MM.1S (cell line): ENCODE measurements around the gene PPP1R3G.

ENCODE experiments used
- DNase-seq: peaks from one replicate; pipeline ENCODE4 v3.0.0-alpha.2; 2015
- H2AFZ ChIP-seq: fragments of 300-600 bp; sonication (generic); 2 replicates; pipeline ENCODE4 v1.6.0; 2016; ENCODE audit warnings: antibody characterized with exemption, low read length
- H3F3A ChIP-seq: fragments of 300-600 bp; sonication (generic); 2 replicates; pipeline ENCODE4 v1.6.1; 2016; ENCODE audit warnings: mild to moderate bottlenecking, antibody characterized with exemption, low read length, moderate library complexity, mixed read lengths; ENCODE audit not compliant: insufficient read depth
- H3K27ac ChIP-seq: fragments of 300-600 bp; sonication (generic); 2 replicates; pipeline ENCODE4 v1.5.1; 2016; ENCODE audit warnings: mild to moderate bottlenecking, low read length
- H3K27me3 ChIP-seq: fragments of 300-600 bp; sonication (generic); replicated peaks from 2 replicates; pipeline ENCODE4 v1.6.0; 2016; ENCODE audit warnings: low read length; ENCODE audit not compliant: insufficient read depth
- H3K36me3 ChIP-seq: fragments of 300-600 bp; sonication (generic); replicated peaks from 2 replicates; pipeline ENCODE4 v1.6.1; 2016; ENCODE audit warnings: mild to moderate bottlenecking, low read length, mixed read lengths; ENCODE audit not compliant: insufficient read depth
- H3K4me1 ChIP-seq: fragments of 300-600 bp; sonication (generic); 2 replicates; pipeline ENCODE4 v1.6.1; 2016; ENCODE audit warnings: low read length, mixed read lengths
- H3K4me2 ChIP-seq: fragments of 300-600 bp; sonication (generic); 2 replicates; pipeline ENCODE4 v1.6.0; 2016; ENCODE audit warnings: low read depth, low read length
- H3K4me3 ChIP-seq: fragments of 300-600 bp; sonication (generic); 2 replicates; pipeline ENCODE4 v1.5.1; 2016; ENCODE audit warnings: low read length, mixed read lengths
- H3K79me2 ChIP-seq: fragments of 300-600 bp; sonication (generic); 2 replicates; pipeline ENCODE4 v1.6.1; 2016; ENCODE audit warnings: mixed run types, low read length, mixed read lengths
- H3K9ac ChIP-seq: fragments of 300-600 bp; sonication (generic); 2 replicates; pipeline ENCODE4 v1.6.1; 2016; ENCODE audit warnings: low read length, mixed read lengths
- H3K9me2 ChIP-seq: fragments of 300-600 bp; sonication (generic); replicated peaks from 2 replicates; pipeline ENCODE4 v1.6.1; 2016; ENCODE audit warnings: mild to moderate bottlenecking, low read length, mixed read lengths; ENCODE audit not compliant: insufficient read depth
- H3K9me3 ChIP-seq: fragments of 300-600 bp; sonication (generic); replicated peaks from 2 replicates; pipeline ENCODE4 v1.6.1; 2016; ENCODE audit warnings: mild to moderate bottlenecking, low read length, mixed read lengths; ENCODE audit not compliant: insufficient read depth
- H4K20me1 ChIP-seq: fragments of 300-600 bp; sonication (generic); 2 replicates; pipeline ENCODE4 v1.6.1; 2016; ENCODE audit warnings: mild to moderate bottlenecking, low read length, moderate library complexity, mixed read lengths; ENCODE audit not compliant: insufficient read depth
- CTCF ChIP-seq: fragments of 300-600 bp; sonication (generic); IDR thresholded peaks from 2 replicates; pipeline ENCODE4 v1.5.1; 2016; ENCODE audit warnings: antibody characterized with exemption, low read length, mixed read lengths
- EZH2 ChIP-seq: fragments of 300-600 bp; sonication (generic); optimal IDR thresholded peaks from 2 replicates; pipeline ENCODE3; 2017; ENCODE audit warnings: low read depth, mild to moderate bottlenecking, antibody characterized with exemption, low read length, mixed read lengths
- EZH2phosphoT487 ChIP-seq: fragments of 300-600 bp; sonication (generic); IDR thresholded peaks from 2 replicates; pipeline ENCODE4 v1.6.1; 2018; ENCODE audit warnings: antibody characterized with exemption, low read length

Gene PPP1R3G

GRCh38 chr6:5078121-5078669 is 6.9 kb upstream of the PPP1R3G start:
- Histone ChIP-seq H3K27ac (no peak overlapping the region), H3K9me3 (no peaks in the 10 kb centered on the region), H3K79me2 (0 out of 2 replicates have a peak, but pooled peaks cover 6% of the 10 kb centered on the region), H3K27me3 (no peaks in the 10 kb centered on the region), H3K9ac (no peak overlapping the region), H3K9me2 (no peaks in the 10 kb centered on the region), H3K4me1 (no peaks in the 10 kb centered on the region), H3F3A (no peaks in the 10 kb centered on the region), H3K4me2 (no peak overlapping the region), H3K36me3 (no peaks in the 10 kb centered on the region), H4K20me1 (no peaks in the 10 kb centered on the region), H3K4me3 (no peak overlapping the region), H2AFZ (no peak overlapping the region)
- no peak for DNase-seq
- no peak for TF ChIP-seq EZH2phosphoT487
- TF ChIP-seq CTCF: no peak

- no peak for DNase-seq
- no peaks in the 10 kb centered on the region for H3K4me1 ChIP-seq
- no peak overlapping the region for H2AFZ ChIP-seq
- no peaks in the 10 kb centered on the region for H3K36me3 ChIP-seq
- H3K27me3 ChIP-seq: no peaks in the 10 kb centered on the region
- no peaks in the 10 kb centered on the region for H3F3A ChIP-seq
- no peaks in the 10 kb centered on the region for H3K9me2 ChIP-seq
- H3K27ac ChIP-seq: no peak overlapping the region
- H4K20me1 ChIP-seq: no peaks in the 10 kb centered on the region
- no peak for TF ChIP-seq CTCF
- no peak for TF ChIP-seq EZH2phosphoT487
- no peak for TF ChIP-seq EZH2
- no peaks in the 10 kb centered on the region for H3K79me2 ChIP-seq
- H3K9me3 ChIP-seq: no peaks in the 10 kb centered on the region
- H3K4me2 ChIP-seq: no peak overlapping the region
- H3K4me3 ChIP-seq: no peak overlapping the region
- no peak overlapping the region for H3K9ac ChIP-seq
These were observed 5.4 kb upstream of the PPP1R3G start for GRCh38 chr6:5079692-5080091.

GRCh38 chr6:5080574-5080973 is 4.6 kb upstream of the PPP1R3G start:
- H3K4me3 ChIP-seq: no peak overlapping the region
- H4K20me1 ChIP-seq: no peaks in the 10 kb centered on the region
- no peak overlapping the region for H3K9ac ChIP-seq
- DNase-seq: no peak
- no peak overlapping the region for H3K4me2 ChIP-seq
- H3K9me2 ChIP-seq: no peaks in the 10 kb centered on the region
- H2AFZ ChIP-seq: no peak overlapping the region
- no peak for TF ChIP-seq CTCF
- TF ChIP-seq EZH2phosphoT487: no peak
- TF ChIP-seq EZH2: no peak
- no peaks in the 10 kb centered on the region for H3K79me2 ChIP-seq
- no peaks in the 10 kb centered on the region for H3K36me3 ChIP-seq
- H3K4me1 ChIP-seq: no peaks in the 10 kb centered on the region
- no peaks in the 10 kb centered on the region for H3F3A ChIP-seq
- H3K9me3 ChIP-seq: no peaks in the 10 kb centered on the region
- H3K27ac ChIP-seq: no peak overlapping the region
- no peaks in the 10 kb centered on the region for H3K27me3 ChIP-seq
